Activated CD8-positive, alpha-beta memory T cell treated with anti-CD3 and anti-CD28 coated beads, Interleukin-2, amount 50 U/mL, for 4 hours (primary cell): ENCODE results near the gene TARS3.

Source experiments
- DNase-seq: peaks from one replicate; pipeline ENCODE4 v3.0.0-alpha.2; 2020

The TARS3 gene

DNA sequence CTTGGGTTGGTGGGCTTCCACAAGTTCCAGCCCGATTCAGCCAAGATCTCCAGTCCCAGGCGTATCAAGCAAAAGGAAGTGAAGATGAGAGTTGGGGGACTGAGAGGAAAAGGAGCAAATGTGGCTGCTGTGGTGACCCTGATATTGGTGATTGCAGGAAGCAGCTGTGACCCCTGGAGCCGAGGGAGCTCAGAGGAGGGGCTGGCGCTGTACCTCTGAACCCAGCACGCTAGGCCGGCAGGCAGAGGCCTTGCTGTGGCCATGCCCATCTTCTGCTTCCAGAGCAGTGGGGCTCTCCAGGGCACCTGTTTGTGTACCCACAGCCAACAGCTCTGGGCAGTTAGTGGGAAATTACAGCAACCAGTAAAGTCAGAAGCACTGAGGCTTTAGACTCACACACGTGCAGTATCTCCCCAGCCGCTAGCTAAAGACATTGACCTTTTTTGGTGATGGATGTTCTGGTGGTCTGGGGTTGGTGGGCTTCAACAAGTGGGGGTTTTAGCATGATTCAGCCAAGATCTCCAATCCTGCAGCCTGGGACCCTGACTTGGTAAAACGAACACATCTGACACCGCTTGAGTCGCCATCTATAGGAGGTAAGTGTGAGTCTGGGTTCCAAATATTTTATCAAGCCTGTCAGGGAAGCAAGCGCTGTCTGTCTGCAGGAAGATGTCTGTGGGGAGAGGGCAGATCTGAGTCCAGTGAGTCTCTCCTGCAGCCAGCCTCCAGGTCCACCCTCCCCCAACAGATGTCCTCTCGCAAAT lies 105.2 kb downstream of the TARS3 start:
- no peak for DNase-seq

- no peak for DNase-seq
Measured at GRCh38 chr15:101618076-101618475, 106.2 kb downstream of the TARS3 start.

DNA sequence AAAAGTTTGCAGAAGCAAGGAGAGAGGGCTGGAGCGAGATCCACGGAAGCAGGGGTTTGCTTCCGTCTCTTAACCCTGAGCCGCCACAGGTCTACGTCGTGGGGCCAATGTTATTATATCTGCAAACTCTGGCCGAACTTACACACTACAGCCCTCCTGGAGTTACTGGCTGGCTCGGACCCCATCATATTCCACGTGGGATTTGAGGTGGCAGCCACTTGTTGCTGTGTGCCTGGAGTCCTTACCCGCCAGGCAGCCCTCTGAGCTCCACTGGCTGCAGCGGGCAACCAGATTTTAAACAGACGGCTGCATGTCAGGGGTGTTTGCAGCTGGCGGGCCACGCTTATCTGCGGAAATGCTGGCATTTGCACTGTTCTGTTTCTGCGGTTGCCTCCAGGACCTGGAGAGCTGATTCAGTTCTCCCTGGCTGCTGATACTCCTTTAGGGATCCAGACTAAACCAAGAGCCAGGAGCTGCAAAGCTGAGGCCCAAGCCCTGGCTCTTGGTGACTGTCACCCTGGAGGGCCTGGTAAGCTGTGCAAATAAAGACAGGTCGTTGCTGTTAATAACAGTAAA lies 106.8 kb downstream of the TARS3 start:
- DNase-seq: no peak

DNA sequence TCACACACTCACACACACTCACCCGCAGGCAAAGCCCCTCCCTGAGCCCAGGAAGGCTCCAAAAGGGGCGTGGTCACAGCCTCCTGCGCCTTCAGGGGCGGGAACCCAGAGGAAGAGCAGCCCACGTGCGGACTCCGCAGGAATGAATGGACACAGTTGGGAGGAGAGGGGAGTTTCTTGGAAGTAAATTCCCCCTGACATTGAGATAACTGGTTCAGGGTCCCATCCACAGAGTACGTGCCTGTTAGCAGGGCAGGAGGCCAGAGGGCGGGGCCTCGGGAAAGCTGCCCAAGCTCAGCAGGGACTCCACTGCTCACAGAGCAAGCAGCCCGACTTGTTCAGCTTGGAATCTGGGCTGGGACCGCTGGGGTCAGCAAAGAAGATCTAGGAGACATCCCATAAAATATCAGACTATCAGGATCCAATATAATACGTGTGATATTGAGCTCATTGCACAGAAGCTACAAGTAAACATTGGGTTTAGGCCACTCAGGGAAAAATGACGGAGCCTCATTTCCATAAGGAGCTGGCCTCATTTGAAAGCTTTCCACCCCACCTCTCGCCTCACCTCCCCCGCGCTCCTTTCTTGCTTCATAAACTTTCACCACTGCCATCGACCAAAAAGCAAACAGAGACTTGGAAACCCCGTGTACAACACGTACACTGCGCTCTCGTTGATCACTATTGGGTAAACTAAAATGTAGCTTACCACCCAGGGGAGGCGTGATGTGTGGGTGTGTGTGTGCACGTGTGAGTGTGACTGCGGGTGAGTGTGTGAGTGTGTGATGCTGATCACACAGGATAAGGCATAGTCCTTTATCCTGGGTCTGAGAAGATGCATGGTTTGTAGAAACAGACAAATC lies 108.1 kb downstream of the TARS3 start:
- DNase-seq: no peak

DNA sequence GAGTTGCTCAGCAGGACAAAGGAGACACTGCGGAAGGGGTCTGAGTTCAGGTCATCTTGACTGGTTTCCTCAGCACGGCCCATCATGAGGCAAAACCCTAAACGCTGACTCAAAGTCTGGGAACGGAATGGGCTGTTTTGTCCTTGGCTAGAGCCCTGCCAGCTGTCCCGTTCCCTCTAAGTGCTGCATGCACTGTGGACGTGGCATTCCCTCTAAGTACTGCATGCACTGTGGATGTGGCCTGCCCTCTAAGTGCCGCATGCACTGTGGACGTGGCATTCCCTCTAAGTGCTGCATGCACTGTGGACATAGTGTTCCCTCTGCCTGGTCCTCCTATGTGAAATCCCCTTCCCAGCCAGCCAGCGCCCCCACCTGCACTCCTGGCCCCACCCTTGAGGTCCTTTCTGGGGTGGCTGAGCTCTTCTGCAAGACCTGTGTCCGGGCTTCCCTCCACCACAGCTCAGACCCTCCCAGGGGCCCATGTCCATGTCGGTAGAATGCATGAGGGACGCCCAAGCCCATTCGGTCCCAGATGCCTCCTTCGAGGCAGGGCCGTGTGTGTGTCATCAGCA lies 108.8 kb downstream of the TARS3 start:
- no peak for DNase-seq

DNA sequence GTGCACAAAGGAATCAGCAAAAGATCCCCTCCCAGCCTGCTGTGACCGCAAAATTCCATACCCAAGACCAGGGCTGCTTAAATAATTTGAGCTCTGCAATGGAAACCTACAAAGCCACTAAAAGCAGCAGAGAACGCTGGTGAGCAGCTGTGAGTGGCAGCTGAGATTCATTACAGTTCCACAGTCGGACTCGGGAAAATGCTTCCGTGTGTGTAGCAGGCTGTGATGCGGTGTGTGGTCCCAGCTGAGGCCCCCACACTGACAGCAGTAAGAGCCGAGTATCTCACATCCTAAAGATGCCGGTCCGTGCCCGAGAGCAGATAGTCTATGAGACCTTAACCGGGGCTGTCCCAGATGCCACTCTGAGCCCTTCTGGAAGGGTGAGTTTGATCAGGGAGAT lies 109.5 kb downstream of the TARS3 start:
- no peak for DNase-seq

- no peak for DNase-seq
Measured at GRCh38 chr15:101614001-101614585, 110.2 kb downstream of the TARS3 start.

DNA sequence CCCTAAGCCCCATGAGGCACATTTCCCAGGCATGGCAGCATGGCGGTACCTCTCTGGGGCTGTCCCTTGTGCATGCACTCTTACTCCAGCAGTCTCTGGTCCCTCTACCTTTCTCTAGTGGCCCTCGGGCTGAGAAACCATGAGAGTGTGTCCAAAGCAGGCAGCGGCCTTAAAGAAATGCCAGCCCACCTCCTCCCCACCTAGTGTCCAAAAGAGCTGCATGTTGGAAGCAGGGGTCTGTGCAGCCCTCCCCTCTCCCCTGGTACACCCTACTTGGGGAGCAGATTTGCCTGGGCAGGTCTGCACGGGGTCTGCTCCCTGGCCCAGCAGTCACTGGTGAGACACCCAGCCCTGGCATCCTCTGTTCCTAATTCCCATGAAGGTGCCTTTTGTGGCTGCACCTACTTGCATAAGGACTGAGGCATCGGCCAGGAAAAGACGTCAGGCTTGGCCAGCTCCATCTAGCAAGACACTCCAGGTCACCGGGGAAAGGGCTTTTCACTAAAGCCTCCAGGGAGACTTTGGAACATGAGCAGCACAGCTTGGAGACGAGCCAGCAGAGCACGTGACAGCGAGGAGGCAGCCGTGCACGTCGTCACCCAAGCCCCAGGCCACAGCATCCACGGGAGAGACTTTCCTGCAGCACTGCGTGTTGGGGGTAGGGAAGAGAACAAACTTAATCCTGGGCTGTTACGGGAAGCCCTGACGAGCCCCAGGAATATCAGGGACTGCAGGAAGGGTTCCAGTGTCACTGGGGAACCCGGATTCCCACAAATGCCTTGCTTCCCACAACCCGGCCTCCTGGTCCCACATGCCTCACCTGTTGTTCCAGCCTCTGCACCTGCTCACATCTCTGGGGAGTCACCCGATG lies 110.9 kb downstream of the TARS3 start:
- DNase-seq: no peak

DNA sequence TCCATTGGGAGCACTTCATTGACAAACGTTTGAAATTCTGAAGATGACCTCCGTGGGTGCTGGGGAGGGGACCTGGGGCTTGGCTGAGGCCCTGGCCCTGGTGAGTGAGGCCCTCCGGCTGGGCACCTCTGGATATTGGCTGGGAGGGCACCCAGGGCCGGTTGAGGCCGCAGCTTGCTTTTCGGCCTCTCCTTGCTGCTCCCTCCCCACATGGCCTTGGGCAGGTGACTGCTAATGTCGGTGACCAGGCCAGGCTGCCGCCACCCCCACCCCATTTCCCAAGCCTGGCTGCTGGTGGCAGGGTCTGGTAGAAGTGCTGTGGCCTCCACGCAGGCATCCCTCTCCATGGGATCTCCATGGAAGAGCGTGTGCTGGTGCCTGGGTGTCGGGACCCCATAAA lies 111.6 kb downstream of the TARS3 start:
- no peak for DNase-seq

- DNase-seq: no peak
Measured at GRCh38 chr15:101611580-101612299, 112.5 kb downstream of the TARS3 start.

- DNase-seq: no peak
Measured at GRCh38 chr15:101611007-101611406, 113.3 kb downstream of the TARS3 start.

GRCh38 chr15:101610611-101611000 lies 113.7 kb downstream of the TARS3 start:
- no peak for DNase-seq

DNA sequence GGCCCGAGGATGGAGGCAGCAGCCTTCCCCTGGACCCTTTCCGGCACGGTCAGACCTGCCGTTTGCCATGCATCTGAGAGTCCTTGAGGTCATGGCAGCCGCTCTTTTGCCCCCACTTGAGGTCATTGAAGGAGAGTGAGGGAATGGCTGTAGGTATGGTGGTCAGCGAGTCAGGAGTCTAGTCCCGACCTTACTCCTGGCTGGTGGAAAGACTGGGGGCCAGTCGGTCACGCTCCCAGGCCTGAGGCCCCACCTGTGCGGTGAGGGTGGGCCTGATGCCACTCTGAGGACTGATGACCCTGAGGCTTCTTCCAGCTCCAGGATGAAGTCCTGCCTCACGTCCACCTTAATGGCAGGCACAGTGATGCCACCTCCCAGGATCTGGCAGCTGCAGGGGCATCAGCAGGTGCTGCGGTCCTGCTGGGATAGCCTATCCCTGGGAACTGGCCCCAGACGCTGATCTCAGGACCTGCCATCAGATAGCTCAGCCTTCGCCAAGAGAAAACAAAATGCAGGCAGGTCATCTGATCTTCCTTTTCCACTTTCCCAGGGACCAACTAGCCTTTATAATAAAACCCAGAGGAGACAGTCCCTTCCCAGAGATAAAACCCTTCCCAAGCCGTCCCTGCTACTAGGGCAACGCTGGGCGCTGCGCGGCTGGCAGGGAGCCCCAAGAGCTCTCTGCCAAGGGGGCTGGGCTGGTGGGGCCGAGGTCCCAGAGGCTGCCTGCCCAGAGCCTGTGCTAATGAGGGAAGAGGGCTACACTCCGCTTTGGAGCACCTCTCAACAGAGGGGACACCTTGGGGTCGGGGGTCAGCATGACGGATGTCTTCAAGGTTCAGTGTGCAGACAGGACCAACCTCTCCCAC lies 114.3 kb downstream of the TARS3 start:
- no peak for DNase-seq

- DNase-seq: no peak
Measured at GRCh38 chr15:101608201-101608600, 116.1 kb downstream of the TARS3 start.

GRCh38 chr15:101607108-101607507 lies 117.2 kb downstream of the TARS3 start:
- no peak for DNase-seq

DNA sequence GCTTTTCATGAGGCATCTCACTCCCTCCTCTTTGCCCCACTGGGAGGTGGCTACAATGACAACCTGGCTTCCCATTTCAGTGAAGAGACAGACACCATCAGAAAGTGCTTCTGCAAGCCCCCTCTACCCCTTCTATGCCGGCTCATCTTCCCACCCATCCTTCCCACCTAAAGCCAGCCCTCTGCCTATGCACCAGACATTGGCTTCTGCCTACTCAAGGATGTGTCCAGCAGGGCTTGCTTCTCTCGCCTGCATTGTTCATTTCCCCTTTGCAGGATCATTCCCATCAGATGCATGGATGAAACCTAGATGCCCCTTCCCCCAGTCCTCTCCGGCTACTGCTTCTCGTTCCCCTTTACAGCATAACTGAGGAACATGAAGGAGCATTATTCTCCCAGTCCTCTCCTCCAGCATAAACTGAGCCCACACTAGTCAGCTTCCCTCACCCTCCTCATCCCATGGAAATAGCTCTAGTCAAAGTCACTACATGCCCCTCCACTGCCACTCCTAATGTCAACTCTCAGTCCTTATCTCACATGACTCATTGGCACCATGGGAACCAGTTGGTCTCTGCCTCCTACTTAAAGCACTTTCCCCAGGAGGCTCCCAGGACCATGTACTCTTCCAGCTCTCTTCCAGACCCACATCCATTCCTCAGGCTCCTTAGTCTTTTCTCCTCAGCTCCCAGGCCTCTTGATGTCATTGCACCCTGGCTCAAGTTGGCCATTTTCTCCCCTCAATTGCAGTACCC lies 120.0 kb downstream of the TARS3 start:
- DNase-seq: no peak
